GM10248 (cell line): ENCODE results near the gene PRRX2.

Experiments used
- CTCF ChIA-PET: fragments of 300-600 bp; sonication (Branson Sonifier 250); formaldehyde crosslinking; extraction: SDS; loops from one replicate; lab custom pipeline; 2021; ENCODE audit warnings: antibody characterized with exemption; lab: Yijun Ruan, JAX
- POLR2A ChIA-PET: fragments of 350-650 bp; sonication (Branson Sonifier 250); formaldehyde crosslinking; extraction: SDS; loops from one replicate; lab custom pipeline; 2020; ENCODE audit warnings: antibody characterized with exemption; lab: Yijun Ruan, JAX
- DNase-seq: peaks from one replicate; pipeline ENCODE4 v3.0.0; 2012; ENCODE audit errors: extremely low spot score
- CTCF ChIP-seq: IDR thresholded peaks from 2 replicates; pipeline ENCODE4 v1.5.1; 2012; ENCODE audit warnings: mild to moderate bottlenecking, low read depth; ENCODE audit errors: extremely low read depth, missing control alignments, control extremely low read depth

PRRX2 gene

GRCh38 chr9:129664746-129665388, 580 bp upstream of the PRRX2 start:
- CTCF ChIA-PET = no interaction called here
- DNase-seq = no peak
- TF ChIP-seq CTCF = no peak
- POLR2A ChIA-PET = no interaction called here

GRCh38 chr9:129665814-129666520, 520 bp downstream of the PRRX2 start:
- POLR2A ChIA-PET = no interaction called here
- TF ChIP-seq CTCF = no peak
- CTCF ChIA-PET = no interaction called here
- DNase-seq = no peak

DNA sequence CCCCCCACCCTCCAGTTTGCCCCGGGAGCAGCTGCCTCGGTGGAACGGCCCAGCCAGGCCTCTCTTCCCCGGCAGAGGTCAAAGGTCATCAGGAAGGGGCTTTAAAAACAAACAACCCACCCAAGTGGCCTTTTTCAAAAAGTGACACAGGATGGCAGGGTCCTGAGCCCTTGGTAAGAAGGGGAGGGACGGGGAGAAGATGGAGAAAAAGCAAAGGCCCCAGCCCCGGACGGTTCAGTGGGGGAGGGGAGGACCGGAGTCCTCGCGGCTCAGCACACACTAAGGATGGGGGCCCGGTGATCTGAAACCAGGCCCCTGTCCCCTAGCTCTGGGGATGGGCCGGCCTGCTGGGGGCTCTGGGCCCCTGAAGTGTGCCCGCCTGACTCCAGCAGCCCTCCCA, 1.1 kb downstream of the PRRX2 start:
- ChIA-PET CTCF (no interaction called here), POLR2A (no interaction called here)
- DNase-seq = no peak
- no peak for TF ChIP-seq CTCF

DNA sequence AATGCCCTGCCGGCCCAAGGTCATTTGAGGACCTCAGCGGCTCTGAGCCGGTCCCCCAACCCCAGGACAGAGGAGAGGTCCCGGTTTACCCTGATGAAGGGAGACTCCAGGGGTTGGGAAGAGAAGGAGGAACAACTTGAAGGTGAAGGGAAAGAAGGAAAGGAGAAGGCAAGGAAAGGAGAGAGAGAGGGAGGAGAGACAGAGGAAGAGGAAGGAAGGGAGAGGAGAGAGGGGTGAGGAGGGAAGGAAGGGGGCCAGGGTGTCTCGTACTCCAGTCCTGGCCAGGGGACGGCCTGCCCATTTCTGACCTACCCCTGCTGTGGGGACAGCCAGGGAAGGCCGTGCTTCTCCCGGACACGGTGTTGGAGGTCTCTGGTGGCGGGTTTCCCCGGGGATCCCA, 1.9 kb downstream of the PRRX2 start:
- no peak for DNase-seq
- ChIA-PET CTCF (no interaction called here), POLR2A (no interaction called here)
- no peak for TF ChIP-seq CTCF

- CTCF ChIA-PET = no interaction called here
- POLR2A ChIA-PET = no interaction called here
- DNase-seq = no peak
- no peak for TF ChIP-seq CTCF
Observed at GRCh38 chr9:129667850-129668249, 2.4 kb downstream of the PRRX2 start.

DNA sequence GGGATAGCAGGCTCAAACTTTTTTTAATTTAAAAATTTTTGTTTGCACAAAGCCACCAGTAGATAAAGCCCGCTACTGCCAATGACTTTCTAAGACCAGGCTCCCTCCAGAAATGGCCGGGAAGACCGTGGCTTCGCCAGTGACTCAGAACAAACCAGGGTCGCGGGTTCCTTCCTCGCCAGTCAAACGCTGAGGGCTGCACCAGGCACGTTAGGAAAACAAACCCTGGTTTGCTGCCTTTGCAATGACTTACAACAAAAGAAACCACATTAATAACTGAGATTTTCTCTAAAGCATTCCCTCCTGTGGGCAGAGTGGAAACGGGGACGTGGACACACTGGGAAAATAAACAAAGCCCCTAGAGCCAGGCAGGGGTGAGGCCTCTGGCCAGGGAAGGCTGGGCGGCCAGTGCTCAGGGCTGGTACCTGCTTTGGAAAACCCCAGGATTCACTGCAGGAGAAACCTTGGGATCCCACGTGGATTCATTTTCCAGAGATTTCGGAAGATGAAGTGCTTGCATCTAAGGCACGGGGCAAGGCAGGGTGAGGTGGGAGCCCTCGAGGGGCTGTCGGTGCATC, 3.8 kb downstream of the PRRX2 start:
- no peak for DNase-seq
- ChIA-PET CTCF (no interaction called here), POLR2A (no interaction called here)
- TF ChIP-seq CTCF = no peak
